Measurements from ENCODE around the gene EFNB2.

EFNB2 gene

DNA sequence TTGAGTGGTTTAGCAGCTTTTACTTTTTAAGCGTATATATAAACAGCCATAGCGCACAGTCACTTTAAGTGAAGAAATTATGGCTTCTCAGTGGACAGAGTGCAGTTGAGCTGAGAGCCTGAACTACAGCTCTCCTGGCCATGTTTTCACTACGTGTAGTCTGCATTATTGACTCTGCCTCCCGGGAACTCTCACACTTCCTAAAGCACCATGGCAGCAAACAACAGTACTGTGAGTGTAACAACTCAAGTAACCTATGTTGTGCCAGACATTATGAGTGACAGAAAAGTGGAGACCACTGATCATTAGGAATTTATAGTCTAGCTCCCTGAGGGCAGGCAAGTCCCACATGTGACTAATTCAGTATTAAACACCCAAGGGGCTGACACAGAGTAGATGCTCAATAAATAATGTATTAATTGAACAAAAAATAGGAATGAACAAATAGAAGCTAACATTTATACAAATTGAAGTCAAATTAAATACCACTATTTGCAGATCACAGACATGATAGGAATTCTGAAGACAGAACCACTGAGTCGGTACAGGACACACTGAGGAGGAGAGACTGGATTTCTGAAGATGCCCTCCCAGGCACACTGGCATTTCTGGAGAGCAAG is 19.7 kb downstream of the EFNB2 start:
- no peak overlapping the region for H3K27ac ChIP-seq
- TF ChIP-seq, protein P1, sequence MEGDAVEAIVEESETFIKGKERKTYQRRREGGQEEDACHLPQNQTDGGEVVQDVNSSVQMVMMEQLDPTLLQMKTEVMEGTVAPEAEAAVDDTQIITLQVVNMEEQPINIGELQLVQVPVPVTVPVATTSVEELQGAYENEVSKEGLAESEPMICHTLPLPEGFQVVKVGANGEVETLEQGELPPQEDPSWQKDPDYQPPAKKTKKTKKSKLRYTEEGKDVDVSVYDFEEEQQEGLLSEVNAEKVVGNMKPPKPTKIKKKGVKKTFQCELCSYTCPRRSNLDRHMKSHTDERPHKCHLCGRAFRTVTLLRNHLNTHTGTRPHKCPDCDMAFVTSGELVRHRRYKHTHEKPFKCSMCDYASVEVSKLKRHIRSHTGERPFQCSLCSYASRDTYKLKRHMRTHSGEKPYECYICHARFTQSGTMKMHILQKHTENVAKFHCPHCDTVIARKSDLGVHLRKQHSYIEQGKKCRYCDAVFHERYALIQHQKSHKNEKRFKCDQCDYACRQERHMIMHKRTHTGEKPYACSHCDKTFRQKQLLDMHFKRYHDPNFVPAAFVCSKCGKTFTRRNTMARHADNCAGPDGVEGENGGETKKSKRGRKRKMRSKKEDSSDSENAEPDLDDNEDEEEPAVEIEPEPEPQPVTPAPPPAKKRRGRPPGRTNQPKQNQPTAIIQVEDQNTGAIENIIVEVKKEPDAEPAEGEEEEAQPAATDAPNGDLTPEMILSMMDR (conservative IDR thresholded peaks at IDR 0.05): no peak

DNA sequence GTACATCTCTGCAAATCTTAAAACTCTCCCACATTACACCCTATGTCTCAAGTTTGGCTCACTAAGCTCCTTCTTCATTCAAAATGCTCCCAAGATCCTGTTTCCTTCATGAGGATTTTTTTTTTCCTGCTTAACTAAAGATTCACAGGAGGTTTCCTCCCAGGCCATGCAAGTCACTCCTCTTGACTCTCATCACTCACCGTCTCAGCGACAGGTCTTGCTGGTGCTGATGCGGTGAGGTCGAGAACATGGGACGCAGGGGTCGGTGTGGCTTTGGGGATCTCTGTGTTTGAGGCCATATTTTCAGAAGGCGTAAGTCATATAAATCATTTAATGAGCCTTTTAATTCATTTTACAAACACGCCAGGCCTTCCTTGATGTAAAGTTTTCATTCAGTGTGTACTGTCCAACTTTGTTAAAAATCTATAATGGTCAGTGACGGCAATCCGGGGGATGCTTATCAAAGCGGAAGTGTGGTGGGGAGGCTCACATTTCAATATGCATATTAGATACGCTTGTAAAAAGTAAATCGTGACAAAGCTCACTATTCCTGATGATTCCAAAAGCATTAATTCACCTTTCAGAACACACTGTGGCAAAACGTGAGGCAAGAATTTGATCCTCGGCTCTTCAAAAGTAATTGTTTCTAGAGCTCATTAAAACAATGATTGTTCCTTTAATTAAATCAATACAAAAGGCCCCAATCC is 20.4 kb downstream of the EFNB2 start:
- H3K27ac ChIP-seq: no peak overlapping the region

DNA sequence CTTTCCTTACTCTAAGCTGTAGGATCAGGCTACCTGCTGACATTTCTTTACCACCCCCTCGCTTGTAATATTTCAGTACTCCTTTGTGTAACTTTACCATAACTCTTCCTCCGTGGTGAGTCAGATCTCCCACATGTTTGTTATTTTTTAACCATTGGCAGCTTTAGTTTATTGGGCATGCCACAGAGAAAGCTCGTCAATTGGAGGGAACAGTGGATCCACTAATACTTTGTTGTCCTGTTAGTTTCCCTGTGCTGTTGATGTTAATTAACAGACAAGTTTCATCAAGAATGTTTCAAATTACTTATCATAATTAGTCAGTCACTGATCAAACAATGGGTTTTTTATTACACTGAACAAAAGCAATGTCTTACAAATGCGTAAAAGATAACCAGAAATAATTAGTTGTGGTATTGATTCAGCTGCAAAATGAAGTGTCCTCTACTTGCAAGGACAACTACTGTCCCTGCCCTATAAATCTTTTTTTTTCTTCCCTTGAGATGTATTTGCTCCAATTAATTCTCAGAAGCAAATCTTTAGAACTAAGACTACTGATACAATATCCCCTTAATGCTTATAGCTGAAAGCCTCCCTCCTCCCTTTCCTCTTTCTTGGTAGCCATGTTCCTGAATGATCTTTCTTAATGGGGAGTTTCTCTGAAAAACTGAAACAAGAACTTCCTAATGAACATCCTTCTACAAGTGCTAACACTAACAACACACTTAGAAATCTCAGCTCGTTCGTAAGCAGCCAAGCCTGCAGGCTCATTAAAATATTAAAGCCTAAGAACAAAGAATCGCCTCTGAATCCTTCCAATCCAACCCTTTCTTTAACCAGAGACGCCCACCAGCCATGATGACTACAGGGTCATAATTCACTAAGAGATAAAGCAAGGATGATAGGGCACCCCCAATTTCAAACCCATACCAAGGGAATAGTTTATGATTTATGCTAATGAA is 22.2 kb downstream of the EFNB2 start:
- no peak overlapping the region for H3K27ac ChIP-seq
- TF ChIP-seq, protein P1 (conservative IDR thresholded peaks at IDR 0.05): no peak

More for the DNA sequence above, 20.4 kb downstream of the EFNB2 start:
- TF ChIP-seq, protein P1 (conservative IDR thresholded peaks at IDR 0.05): no peak

DNA sequence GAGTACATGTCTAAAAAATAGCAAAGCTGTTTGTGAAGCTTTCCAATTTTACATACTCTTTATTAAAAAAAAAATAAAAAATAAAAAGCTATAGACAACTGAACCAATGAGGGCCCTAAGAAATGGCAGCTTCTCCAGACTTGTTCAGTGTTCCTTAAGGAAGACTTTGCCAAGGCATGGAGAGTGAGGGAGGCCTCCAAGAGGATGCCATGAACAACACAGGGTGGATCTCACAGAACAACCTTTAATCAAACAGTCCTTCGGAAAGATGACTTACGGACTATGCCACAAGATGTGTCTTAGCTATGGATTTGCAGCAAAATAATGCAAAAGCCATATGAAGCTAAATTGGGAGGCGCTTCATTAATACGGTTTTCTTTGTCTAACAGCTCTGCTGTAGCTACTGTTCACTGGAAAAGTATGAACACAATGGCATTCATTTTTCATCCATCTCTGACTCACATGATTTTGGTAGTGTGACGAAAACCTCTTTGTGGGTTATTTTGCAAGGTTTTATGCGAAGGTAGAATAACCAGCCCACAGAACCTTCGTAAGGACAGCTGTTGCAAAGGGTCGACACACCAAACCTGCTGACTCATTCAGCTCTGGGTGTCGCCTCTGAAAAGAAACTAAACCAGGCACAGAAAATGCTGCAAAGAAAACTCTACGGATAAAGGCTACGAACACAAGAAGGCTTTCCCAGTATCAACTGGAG is 27.7 kb downstream of the EFNB2 start:
- TF ChIP-seq, protein P1 (conservative IDR thresholded peaks at IDR 0.05): no peak
- no peak overlapping the region for H3K27ac ChIP-seq

DNA sequence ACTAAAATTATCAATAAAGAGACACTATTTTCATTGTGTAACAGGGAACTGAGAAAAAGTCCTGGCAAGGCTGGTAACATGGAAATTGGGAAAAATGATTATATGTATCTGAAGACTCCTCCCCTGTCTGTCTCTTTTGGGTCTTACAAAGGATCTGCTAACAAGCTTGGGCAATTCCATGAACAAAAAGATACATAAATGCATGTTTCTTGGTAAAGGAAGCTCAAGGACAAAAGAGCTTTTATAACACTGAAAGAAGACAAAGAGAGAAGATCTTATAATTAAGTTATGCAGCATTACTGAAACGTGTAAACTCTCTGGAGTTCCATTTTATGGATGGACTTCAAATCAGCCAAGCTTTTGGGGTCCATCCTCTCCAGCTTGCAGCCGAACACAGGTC is 29.2 kb downstream of the EFNB2 start:
- no peak overlapping the region for H3K27ac ChIP-seq
- TF ChIP-seq, protein P1 (conservative IDR thresholded peaks at IDR 0.05): no peak

DNA sequence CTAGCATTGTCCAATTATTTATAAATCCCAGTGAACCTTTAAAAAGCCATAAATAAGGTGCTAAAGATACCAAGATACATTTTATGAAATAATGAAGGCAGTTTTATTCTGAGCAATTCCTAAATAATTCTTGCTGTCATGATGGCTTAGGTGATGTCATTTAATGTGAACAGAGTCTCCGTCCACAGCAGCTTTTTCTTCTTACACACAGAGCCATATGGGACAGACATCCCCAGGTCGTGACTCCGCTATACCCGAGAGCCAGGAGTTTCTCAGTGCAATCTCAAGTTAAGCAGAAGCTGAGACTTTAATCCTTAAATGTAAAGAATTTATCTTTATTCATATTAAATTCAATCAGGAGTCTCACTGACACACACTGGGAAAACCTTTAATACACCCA is 29.7 kb downstream of the EFNB2 start:
- TF ChIP-seq, protein P1 (conservative IDR thresholded peaks at IDR 0.05): no peak

More for the DNA sequence above, 29.7 kb downstream of the EFNB2 start:
- no peak overlapping the region for H3K27ac ChIP-seq
